Measurements from ENCODE around the gene AAGAB. TPM values are rescaled to one million over a fixed set of nuclear protein-coding genes. Genes with fewer than 3 reads are reported as not detected.

AAGAB gene
- total RNA-seq, 1 donor from 2014 or later = 26.6 TPM

GRCh38 chr15:67202991-67203390, 51.5 kb downstream of the AAGAB start:
- H3K9me3 ChIP-seq = no peaks in the 10 kb centered on the region
- no peak for TF ChIP-seq CTCF (IDR thresholded peaks at IDR 0.05)
- H3K27ac ChIP-seq = no peak overlapping the region
- no peak overlapping the region for H3K4me3 ChIP-seq
- H3K36me3 ChIP-seq = peaks cover 41% of the 10 kb centered on the region
- ATAC-seq (no peak), DNase-seq (no peak)
- peaks cover 8% of the 10 kb centered on the region for H3K4me1 ChIP-seq
- H3K27me3 ChIP-seq = no peaks in the 10 kb centered on the region
- intact Hi-C loops (cut with DNase I) = no loop called here

GRCh38 chr15:67202091-67202490, 52.4 kb downstream of the AAGAB start:
- TF ChIP-seq CTCF (IDR thresholded peaks at IDR 0.05) = no peak
- Histone ChIP-seq H3K9me3 (no peaks in the 10 kb centered on the region), H3K4me1 (peaks cover 8% of the 10 kb centered on the region), H3K4me3 (no peak overlapping the region), H3K27me3 (no peaks in the 10 kb centered on the region), H3K27ac (no peak overlapping the region), H3K36me3 (peaks cover 34% of the 10 kb centered on the region)
- intact Hi-C loops (cut with DNase I) = no loop called here
- no peak for ATAC-seq
- no peak for DNase-seq

- no peak overlapping the region for H3K4me3 ChIP-seq
Observed at GRCh38 chr15:67201136-67201535, 53.3 kb downstream of the AAGAB start.

GRCh38 chr15:67199881-67200763, 54.3 kb downstream of the AAGAB start:
- Histone ChIP-seq H3K4me1 (peaks cover 8% of the 10 kb centered on the region), H3K9me3 (no peaks in the 10 kb centered on the region), H3K4me3 (no peak overlapping the region), H3K36me3 (peaks cover 26% of the 10 kb centered on the region), H3K27ac (no peak overlapping the region), H3K27me3 (no peaks in the 10 kb centered on the region)
- ATAC-seq (peak; percentile 24), DNase-seq (no peak)
- intact Hi-C loops (cut with DNase I) = no loop called here
- TF ChIP-seq CTCF (IDR thresholded peaks at IDR 0.05) = no peak

More at GRCh38 chr15:67201136-67201535, 53.3 kb downstream of the AAGAB start:
- Histone ChIP-seq H3K4me1 (peaks cover 8% of the 10 kb centered on the region), H3K27me3 (no peaks in the 10 kb centered on the region), H3K36me3 (peaks cover 29% of the 10 kb centered on the region), H3K9me3 (no peaks in the 10 kb centered on the region), H3K27ac (no peak overlapping the region)
- no peak for TF ChIP-seq CTCF (IDR thresholded peaks at IDR 0.05)
- ATAC-seq = peak; percentile 51
- DNase-seq = no peak
- intact Hi-C loops (cut with DNase I) = no loop called here

- ATAC-seq = no peak
- Histone ChIP-seq H3K36me3 (peaks cover 27% of the 10 kb centered on the region), H3K4me1 (peaks cover 8% of the 10 kb centered on the region), H3K27ac (no peak overlapping the region), H3K27me3 (no peaks in the 10 kb centered on the region), H3K9me3 (no peaks in the 10 kb centered on the region), H3K4me3 (no peak overlapping the region)
- TF ChIP-seq CTCF (IDR thresholded peaks at IDR 0.05) = no peak
- no peak for DNase-seq
- intact Hi-C loops (cut with DNase I) = no loop called here
Observed at GRCh38 chr15:67199391-67199790, 55.1 kb downstream of the AAGAB start.

Data from upper lobe of right lung (tissue), 1 donor.